OCI-LY7 (cell line): Measurements from ENCODE around the gene ITIH1. TPM values are rescaled to one million over a fixed set of nuclear protein-coding genes. Genes with fewer than 3 reads are reported as not detected.

Source experiments
- BruUV-seq: library from RNA; stranded (reverse); fragments of 400-500 nt; replicated peaks from 2 replicates; lab custom pipeline; 2021; lab: Mats Ljungman, UMichigan
- CTCF ChIA-PET: fragments of 300-600 bp; sonication (Branson Sonifier 250); formaldehyde crosslinking; loops from one replicate; lab custom pipeline; 2022; ENCODE audit warnings: antibody characterized with exemption; ENCODE audit not compliant: unreplicated experiment; lab: Charles Lee
- POLR2A ChIA-PET: fragments of 300-600 bp; sonication (Branson Sonifier 250); formaldehyde crosslinking; loops from one replicate; lab custom pipeline; 2022; ENCODE audit warnings: antibody characterized with exemption; lab: Charles Lee
- DNase-seq: peaks from one replicate; pipeline ENCODE4 v3.0.0-alpha.2; 2015; ENCODE audit warnings: low spot score
- H2AFZ ChIP-seq: fragments of 200-600 bp; sonication (generic), shearing (Covaris generic); 2 replicates; pipeline ENCODE4 v1.6.1; 2014; ENCODE audit warnings: mild to moderate bottlenecking, antibody characterized with exemption, low read length, moderate library complexity
- H3K27ac ChIP-seq: fragments of 200-600 bp; sonication (generic); 2 replicates; pipeline ENCODE4 v1.5.1; 2014; ENCODE audit warnings: mixed run types, low read depth, mild to moderate bottlenecking, moderate library complexity, low read length, inconsistent platforms; ENCODE audit not compliant: poor library complexity, severe bottlenecking
- H3K36me3 ChIP-seq: fragments of 200-600 bp; sonication (generic); 2 replicates; pipeline ENCODE4 v1.6.1; 2014; ENCODE audit warnings: mild to moderate bottlenecking, antibody characterized with exemption, low read length, moderate library complexity, mixed read lengths; ENCODE audit not compliant: insufficient read depth
- H3K4me1 ChIP-seq: fragments of 200-600 bp; sonication (generic); 2 replicates; pipeline ENCODE4 v1.5.1; 2014; ENCODE audit warnings: mild to moderate bottlenecking, low read length; ENCODE audit not compliant: insufficient read depth, poor library complexity, severe bottlenecking
- H3K4me2 ChIP-seq: fragments of 200-600 bp; sonication (generic); 2 replicates; pipeline ENCODE4 v1.6.1; 2014; ENCODE audit warnings: mild to moderate bottlenecking, low read length
- H3K4me3 ChIP-seq: fragments of 200-600 bp; sonication (generic); 2 replicates; pipeline ENCODE4 v1.5.1; 2014; ENCODE audit warnings: mild to moderate bottlenecking, low read depth, low read length; ENCODE audit not compliant: poor library complexity, severe bottlenecking
- H3K79me2 ChIP-seq: fragments of 200-600 bp; sonication (generic); 2 replicates; pipeline ENCODE4 v1.6.1; 2016; ENCODE audit warnings: low read depth, mild to moderate bottlenecking, low read length, moderate library complexity, mixed read lengths; ENCODE audit not compliant: insufficient read depth
- H3K9me2 ChIP-seq: fragments of 200-600 bp; sonication (generic); 2 replicates; pipeline ENCODE4 v1.6.1; 2016; ENCODE audit warnings: mild to moderate bottlenecking, low read length, mixed read lengths; ENCODE audit not compliant: insufficient read depth
- H3K9me3 ChIP-seq: fragments of 200-600 bp; sonication (generic); 2 replicates; pipeline ENCODE4 v1.6.1; 2014; ENCODE audit warnings: mild to moderate bottlenecking, mixed run types, low read length, mixed read lengths
- H4K20me1 ChIP-seq: fragments of 200-600 bp; sonication (generic); 2 replicates; pipeline ENCODE4 v1.6.1; 2014; ENCODE audit warnings: mild to moderate bottlenecking, antibody characterized with exemption, low read length, moderate library complexity, mixed read lengths; ENCODE audit not compliant: insufficient read depth
- CTCF ChIP-seq: fragments of 200-600 bp; sonication (generic); conservative IDR thresholded peaks from 2 replicates; pipeline ENCODE4 v1.5.1; 2014; ENCODE audit warnings: mild to moderate bottlenecking, antibody characterized with exemption, low read length, moderate library complexity, mixed read lengths
- EZH2phosphoT487 ChIP-seq: fragments of 200-600 bp; sonication (generic); IDR thresholded peaks from 2 replicates; pipeline ENCODE4 v1.6.1; 2018; ENCODE audit warnings: low read depth, borderline replicate concordance, mild to moderate bottlenecking, mixed run types, antibody characterized with exemption, low read length, moderate library complexity, mixed read lengths
- intact Hi-C: fragments of 100-400 bp; cut with micrococcal nuclease; formaldehyde crosslinking; loops from one replicate; pipeline ENCODE4 v1.10.0; 2022; ENCODE audit not compliant: unreplicated experiment
- total RNA-seq, 2 experiments: library from RNA; depleted of rRNA in 1 of 2; stranded (reverse); fragments of >200 nt in 1 of 2; shearing (Covaris generic) in 1 of 2; gene quantifications; 2 replicates each; pipeline ENCODE4 v1.2.3, GENCODE V29; 2014 to 2022

The ITIH1 gene
- total RNA-seq, 2 experiments from 2014 or later, result not detected

DNA sequence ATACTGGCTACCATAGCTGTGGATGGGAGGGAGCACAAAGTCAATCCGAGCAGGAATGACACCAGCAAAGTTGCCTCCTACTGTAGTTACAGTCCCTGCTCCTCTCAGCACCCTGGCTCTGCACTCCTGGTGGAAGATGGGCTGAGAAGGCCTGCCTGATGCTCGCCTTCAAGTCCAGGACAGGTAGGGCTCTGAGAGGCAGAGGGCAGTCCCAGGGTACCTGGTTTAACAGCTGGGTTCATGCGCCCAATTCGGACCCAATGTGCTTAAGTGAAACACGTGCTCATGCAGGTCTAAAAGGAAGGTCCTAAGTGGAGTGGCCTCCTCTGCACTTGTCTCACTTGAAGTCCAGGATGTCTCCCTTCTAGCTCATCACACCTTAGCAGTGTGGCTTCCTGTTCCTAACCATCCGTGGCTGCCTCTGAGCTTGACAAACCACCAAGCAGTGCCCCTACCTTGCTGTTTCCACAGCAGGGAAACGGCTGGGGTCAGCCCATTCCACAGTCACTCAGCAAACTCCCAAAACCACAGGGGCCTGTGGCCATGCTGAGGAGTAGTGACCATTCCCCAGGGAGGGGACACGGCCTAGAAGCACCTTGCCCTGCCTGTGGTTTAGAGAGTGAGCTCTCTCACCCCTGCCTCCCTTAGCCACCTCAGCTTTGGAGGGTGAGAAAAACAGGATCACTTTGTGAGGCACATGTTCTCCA, 61.3 kb downstream of the ITIH1 start:
- intact Hi-C loops, result no loop called here
- Histone ChIP-seq H3K27ac (no peak overlapping the region), H3K9me2 (no peaks in the 10 kb centered on the region), H4K20me1 (no peaks in the 10 kb centered on the region), H3K79me2 (no peaks in the 10 kb centered on the region), H3K36me3 (no peaks in the 10 kb centered on the region), H2AFZ (no peak overlapping the region), H3K4me3 (no peak overlapping the region), H3K9me3 (no peaks in the 10 kb centered on the region), H3K4me2 (no peak overlapping the region), H3K4me1 (no peaks in the 10 kb centered on the region)
- ChIA-PET POLR2A (interaction anchor here (0.5 to 0.6 kb wide), 2 partner anchors 164 to 225 kb away, joined by 3 to 5 read pairs; no protein-coding TSS in a partner anchor), CTCF (interaction anchor here (0.6 kb wide), 2 partner anchors 10 to 23 kb away, joined by 3 read pairs; no protein-coding TSS in a partner anchor)
- no peak for DNase-seq
- TF ChIP-seq CTCF (no peak), EZH2phosphoT487 (no peak)
- BruUV-seq, result no TSS peak

DNA sequence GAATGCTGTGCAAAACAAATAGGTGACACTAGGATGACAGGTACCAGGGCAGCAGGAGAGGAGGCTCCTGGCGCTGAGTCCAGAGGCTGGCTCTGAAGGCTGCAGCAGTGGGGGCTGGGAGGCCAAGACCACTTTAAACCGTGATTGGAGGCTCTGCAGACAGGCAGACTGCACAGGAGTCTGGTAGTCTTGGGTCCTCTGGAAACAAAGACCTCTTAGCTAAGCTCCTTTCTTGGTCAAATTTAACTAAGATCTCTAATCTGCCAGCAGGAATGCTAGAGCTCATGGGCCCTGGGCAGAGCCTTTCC, 61.8 kb downstream of the ITIH1 start:
- H3K36me3 ChIP-seq, result no peaks in the 10 kb centered on the region

More for the DNA sequence above, 61.8 kb downstream of the ITIH1 start:
- no peak for TF ChIP-seq EZH2phosphoT487
- TF ChIP-seq CTCF, result no peak
- POLR2A ChIA-PET, result no interaction called here
- Histone ChIP-seq H3K27ac (no peak overlapping the region), H3K4me3 (no peak overlapping the region), H3K9me2 (no peaks in the 10 kb centered on the region), H3K4me1 (no peaks in the 10 kb centered on the region), H3K9me3 (no peaks in the 10 kb centered on the region), H2AFZ (no peak overlapping the region), H3K79me2 (no peaks in the 10 kb centered on the region), H3K4me2 (no peak overlapping the region), H4K20me1 (no peaks in the 10 kb centered on the region)
- intact Hi-C loops, result no loop called here
- BruUV-seq, result no TSS peak
- CTCF ChIA-PET, result interaction anchor here (0.6 kb wide), 1 partner anchor 9 kb away, joined by 3 read pairs; no protein-coding TSS in a partner anchor
- no peak for DNase-seq
